ENCODE data around the gene RECQL5.

DNA sequence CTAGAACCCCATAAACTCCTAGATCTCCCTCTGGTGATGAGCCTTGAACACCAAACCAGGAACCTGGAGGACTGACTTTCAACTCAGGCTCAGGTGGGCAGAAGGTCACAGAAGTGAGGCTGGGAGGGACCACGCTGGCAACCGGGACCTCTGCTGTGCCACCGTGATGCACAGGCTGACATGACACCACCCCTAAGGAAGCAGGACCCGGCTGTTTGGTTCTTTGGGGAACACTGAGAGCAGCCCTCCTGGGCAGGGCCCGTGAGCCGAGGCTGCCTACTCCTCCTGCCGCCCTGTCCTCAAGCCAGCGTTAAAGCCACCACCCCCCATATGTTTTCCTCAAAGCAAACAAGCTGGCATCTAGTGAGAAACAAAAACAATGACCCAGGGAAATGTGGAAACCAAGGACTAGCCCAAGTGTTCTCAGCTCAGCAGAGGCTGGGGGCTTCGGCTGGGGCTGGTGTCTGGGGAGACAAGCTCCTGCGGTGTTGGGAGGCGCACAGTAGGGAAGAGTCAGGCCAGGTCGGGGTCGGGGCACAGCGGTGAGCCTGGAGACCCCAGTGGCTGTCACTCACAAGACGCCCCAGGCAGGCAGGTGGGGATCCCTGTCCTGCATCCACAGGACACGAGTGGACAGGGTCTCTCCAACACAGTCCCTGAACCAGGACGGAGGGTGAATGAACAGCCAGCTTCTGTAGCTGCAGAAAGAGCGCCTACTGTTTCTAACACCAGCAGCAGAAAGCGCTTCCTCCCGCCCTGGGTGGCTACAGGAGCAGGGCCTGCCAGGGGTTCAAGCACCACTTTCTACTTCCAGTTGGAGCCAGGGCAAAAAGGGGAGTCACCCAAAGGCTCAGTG lies 32.0 kb downstream of the RECQL5 start:
- TF ChIP-seq POLR2A (IDR thresholded peaks at IDR 0.05; ENCODE audit: low read depth, low read length) (no peak), POLR2AphosphoS5 (IDR thresholded peaks at IDR 0.05; ENCODE audit: low read depth, low read length) (no peak), TAF1 (IDR thresholded peaks at IDR 0.05; ENCODE audit: low read depth, low read length) (no peak), SPI1 (IDR thresholded peaks at IDR 0.05; ENCODE audit: low read depth, low read length) (no peak)

Data from GM12891 (cell line).